ENCODE results near the gene PHF21A.

- TF ChIP-seq CREB5 (CRISPR knock-in tag; IDR thresholded peaks at IDR 0.05; ENCODE audit: low read depth) (no peak), BACH2 (CRISPR knock-in tag; IDR thresholded peaks at IDR 0.05; ENCODE audit: borderline replicate concordance) (no peak), ISL1 (CRISPR knock-in tag; IDR thresholded peaks at IDR 0.05) (no peak), TCF4 (CRISPR knock-in tag; IDR thresholded peaks at IDR 0.05; ENCODE audit: borderline replicate concordance) (no peak), POU6F1 (CRISPR knock-in tag; IDR thresholded peaks at IDR 0.05; ENCODE audit: borderline replicate concordance, low read depth) (no peak)
These were observed 39.9 kb upstream of the PHF21A start for GRCh38 chr11:46161201-46161600.

Measured in SK-N-SH treated with all-trans-retinoic acid at 6 μM for 48 hours (cell line).